ENCODE results near the gene COL8A1.
"Not testable (repeated sequence)": the region's sequence is repeated elsewhere in the genome, so short reads cannot be mapped to it uniquely, and the experiment has no call there.

The COL8A1 gene

GRCh38 chr3:99712291-99712954 lies 74.0 kb downstream of the COL8A1 start:
- DNase-seq, result no peak

GRCh38 chr3:99713440-99713839 lies 75.0 kb downstream of the COL8A1 start:
- DNase-seq, result no peak

DNA sequence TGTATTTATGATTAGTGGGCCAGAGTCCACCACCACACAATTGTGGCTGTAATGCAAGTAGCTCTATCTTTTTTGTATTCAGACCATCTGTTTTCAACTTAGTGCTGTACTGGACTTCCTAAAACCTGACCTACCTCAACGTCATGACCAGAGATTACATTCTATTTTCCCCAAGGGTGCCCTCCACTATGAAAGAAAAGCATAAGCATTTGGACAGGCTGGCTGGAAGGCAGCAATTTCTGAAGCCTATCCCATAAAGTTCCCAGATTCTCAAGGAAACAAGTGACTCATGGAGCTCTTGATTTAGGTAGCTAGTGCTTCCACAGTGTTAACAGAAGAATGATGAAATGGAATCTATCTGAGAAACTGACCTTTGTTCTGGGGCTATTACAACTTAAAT lies 75.8 kb downstream of the COL8A1 start:
- no peak for DNase-seq

GRCh38 chr3:99714575-99714974 lies 76.2 kb downstream of the COL8A1 start:
- no peak for DNase-seq

DNA sequence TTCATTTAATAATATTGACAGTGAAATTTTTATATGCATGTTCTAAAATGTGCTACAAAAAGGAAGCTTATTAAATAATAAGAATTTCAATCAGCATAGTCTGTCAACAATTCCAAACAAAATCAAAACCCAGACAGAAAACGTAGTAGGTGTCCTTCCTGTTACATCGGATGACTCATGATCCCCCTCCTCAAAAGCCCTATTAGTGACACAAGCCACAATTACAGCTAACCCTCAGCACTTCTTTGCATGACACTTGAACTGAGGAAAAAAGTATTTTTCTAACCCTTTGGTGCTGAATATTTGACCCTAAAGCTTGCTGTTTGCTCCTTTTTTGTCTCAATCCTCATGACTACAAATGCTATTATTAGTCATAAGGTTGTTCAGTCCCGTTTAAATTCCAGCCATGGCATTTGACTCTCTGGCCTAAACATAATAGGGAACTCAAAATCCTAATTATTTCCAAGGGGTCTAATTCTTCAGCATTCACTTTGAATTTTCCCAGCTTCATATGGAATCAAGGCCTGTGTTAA lies 78.1 kb downstream of the COL8A1 start:
- no peak for DNase-seq

DNA sequence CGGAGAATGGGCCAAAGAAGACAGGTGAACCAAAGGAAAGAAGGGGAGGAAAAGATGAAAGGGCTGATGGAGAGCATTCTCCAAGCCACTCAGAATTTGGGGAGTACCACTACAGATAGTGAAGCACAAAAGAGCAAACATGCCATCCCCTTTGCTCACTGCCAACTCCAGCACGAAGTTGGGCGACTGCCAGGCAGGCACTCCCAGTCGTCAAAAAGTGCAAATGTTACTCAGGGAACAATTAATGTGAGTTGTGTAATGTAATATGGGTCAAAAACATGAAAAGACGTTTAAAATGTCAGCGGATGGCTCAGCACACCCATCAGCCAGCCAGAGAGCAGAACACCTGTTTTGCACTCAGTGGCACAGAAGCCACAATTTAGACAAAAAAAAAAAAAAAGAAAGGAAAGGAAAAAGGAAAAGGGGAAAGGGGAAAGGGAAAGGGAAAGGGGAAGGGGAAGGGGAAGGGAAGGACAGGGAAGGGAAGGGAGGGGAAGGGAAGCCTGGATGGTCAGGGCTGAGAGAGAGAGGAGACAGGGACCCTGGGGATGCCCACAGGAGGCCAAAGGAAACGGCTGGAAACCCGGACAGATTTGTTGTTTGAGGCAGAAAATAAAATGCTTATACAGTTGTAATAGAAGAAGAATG lies 82.7 kb downstream of the COL8A1 start:
- no peak for DNase-seq

DNA sequence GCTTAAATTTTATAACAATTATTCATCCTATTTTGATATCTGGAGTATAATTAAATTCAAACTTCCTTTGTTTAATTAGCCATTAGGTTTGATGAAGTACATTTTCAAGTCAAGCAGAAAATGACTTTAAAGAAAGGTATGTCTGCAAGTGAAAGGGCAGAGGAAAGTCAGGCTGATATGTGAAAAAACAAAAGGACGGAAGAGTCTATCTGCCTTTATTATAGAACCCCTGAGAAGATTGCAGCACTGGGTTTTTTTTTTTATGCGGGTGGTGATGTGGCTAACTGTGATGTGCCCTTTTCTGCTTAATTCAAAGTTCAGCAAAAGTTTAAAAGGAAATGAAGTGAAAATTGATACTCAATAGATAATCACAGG lies 83.2 kb downstream of the COL8A1 start:
- no peak for DNase-seq

GRCh38 chr3:99724276-99724675 lies 85.9 kb downstream of the COL8A1 start:
- no peak for DNase-seq

DNA sequence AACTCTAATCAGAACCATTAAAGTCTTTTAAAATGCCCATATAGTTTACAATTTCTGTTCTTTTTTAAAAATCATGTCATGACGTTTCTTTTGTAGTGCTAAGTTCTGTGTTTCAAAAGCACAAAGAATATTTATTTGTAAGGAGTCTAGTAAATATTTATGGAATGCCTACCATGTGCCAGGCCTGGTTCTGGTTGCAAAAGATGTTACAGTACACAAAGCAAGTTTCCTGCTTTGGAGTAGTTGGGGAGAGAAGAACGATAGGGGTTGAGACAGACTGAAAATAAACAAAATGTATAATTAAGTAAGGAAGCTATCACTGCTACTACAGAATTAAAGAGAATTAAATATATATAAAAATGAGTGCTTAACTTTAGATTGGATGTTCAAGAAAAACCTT lies 92.5 kb downstream of the COL8A1 start:
- no peak for DNase-seq

DNA sequence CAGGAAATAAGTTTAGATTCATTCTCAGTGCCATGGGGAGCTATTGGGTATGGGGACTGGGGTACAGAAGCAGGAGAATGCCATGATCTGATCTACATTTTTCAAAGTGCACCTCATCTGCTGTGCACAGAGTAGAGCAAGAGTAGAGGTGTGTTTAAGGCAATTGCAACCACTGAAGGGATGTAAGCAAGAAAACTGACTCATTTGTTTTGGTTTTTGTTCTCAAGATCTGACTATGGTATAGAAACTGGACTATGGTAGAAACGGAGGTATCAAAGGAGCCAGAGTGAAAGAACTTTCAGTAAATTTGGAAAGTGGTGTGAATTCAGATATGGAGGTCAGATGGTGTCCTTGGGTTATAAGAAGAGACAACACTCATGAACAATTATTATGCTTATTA lies 93.1 kb downstream of the COL8A1 start:
- no peak for DNase-seq

DNA sequence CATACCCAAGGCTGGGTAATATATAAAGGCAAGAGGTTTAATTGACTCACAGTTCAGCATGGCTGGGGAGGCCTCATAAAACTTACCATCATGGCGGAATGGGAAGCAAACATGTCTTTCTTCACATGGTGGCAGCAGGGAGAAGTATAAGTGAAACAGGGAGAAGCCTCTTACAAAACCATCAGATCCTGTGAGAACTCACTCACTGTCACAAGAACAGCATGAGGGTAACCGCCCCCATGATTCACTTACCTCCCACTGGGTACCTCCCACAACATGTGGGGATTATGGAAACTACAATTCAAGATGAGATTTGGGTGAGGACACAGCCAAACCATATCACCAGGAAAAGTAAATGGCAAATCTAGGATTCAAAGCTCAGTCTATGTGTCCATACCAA lies 102.0 kb downstream of the COL8A1 start:
- DNase-seq, result not testable (repeated sequence)

DNA sequence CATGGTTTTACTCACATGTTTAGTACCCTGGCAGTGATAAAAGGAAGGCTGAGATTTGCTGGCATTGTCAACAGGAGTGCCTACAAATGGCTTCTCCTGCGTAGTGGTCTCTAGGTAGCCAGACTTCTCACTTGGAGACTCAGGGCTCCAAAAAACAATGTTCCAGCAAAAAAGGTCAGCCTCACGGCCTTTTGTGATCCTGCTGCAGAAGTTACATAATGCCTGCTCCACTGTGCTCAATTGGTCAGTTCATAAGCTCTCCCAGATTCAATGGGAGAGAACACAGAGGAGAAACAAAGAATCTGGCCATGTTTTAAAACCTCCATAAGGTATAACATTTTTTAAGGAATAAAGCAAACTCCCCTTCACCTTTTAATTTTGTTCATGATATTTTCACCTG lies 103.2 kb downstream of the COL8A1 start:
- no peak for DNase-seq

DNA sequence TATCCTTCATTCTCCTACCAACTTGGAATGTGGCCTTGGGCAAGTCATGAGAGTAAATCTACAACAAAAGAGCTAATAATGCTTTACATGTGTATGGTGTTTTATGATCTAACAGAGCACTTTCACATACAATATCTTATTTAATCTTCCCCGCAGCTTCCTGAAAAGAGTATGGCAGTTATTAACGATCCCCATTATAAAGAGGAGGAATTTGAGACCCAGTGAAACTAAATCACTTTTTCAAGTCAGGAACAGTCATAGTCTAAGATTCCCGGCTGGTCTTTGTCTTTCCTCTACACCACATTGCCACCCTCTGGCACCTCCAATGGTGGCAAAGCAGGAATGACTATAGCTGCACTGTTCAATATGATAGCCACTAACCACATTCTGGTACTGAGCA lies 109.5 kb downstream of the COL8A1 start:
- DNase-seq, result no peak

- no peak for DNase-seq
Observed at GRCh38 chr3:99751649-99752048, 113.3 kb downstream of the COL8A1 start.

DNA sequence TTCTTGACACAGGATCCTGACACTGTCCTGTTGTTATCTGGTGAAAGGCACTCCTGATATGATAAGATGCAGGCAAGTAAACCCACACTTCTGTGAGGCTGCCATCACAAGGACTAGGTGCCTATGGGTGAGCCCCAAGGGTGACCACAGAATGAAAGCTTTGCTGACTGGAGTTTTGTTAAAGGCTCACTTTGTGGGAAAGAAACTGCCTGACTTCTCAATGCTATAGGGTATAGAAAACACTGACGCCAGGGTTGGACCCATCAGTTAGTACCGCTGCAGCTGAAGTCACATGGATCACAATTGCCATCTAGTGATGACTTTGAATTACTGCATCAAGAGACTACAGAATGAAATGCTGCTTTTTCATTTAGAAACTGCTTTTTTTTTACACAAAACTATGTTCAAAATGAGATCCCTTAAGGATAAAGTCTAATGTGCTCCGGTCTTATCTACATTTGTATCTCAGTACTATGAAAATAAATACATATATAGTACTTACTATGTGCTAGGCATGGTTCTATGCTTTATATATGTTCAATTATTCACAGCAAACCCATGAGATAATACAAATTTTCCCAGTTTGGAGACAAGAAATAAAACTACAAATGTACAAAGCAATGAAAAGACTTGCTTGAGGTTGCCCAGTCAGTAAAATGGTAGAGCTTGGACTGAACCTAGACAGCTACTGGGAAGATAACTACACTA lies 115.0 kb downstream of the COL8A1 start:
- DNase-seq, result no peak

GRCh38 chr3:99755831-99756230 lies 117.4 kb downstream of the COL8A1 start:
- DNase-seq, result no peak

- no peak for DNase-seq
Observed at GRCh38 chr3:99757966-99758365, 119.6 kb downstream of the COL8A1 start.

DNA sequence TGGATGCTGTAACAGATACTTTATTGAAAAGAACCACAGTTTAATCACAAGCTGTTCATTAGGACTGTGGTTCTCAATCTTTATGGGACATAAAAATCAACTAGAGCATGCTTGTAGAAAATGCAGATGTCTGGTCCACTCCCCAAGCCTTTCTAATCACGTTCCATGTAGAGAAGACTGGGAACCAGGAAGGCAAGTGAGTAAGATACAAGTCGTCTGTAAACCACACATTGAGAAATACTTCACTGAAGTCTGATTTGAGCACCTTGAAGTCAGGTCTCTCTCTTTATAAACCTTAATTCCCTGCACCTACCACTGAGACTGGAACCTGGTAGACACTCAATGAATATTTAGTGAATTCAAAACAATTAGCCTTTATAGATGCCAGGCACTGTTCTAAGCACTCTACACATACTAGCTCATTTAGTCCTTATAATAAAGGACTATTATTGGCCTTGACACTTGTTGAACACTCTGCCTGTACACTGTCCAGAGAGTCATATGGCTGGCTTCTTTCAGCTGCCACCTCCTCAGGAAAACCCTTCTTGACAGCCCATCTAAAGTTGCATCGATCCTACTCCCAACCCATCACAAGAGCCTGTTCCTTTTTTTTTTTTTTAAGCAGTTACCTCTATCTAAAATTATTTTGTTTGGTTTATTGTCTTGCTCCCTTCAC lies 120.2 kb downstream of the COL8A1 start:
- DNase-seq, result no peak

- DNase-seq, result no peak
Observed at GRCh38 chr3:99760031-99760430, 121.6 kb downstream of the COL8A1 start.

DNA sequence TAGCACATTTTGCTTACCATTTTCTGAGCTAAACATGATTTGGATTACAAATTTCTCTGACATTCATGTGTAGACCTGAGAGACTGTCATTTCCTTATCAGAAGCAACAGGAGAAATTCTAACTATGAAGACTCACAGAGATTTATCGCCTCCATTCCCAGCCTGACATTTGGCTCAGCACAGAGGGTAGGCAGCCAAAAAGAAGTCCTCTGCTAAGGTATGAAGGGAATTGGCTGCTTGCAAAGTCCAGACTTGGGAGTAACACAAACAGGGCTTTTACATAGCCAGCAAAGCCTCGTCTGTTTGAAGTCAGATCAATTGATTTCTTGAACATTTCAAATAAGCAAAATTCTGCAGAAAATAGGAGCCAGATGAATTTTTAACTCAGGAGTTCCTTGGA lies 122.2 kb downstream of the COL8A1 start:
- no peak for DNase-seq

DNA sequence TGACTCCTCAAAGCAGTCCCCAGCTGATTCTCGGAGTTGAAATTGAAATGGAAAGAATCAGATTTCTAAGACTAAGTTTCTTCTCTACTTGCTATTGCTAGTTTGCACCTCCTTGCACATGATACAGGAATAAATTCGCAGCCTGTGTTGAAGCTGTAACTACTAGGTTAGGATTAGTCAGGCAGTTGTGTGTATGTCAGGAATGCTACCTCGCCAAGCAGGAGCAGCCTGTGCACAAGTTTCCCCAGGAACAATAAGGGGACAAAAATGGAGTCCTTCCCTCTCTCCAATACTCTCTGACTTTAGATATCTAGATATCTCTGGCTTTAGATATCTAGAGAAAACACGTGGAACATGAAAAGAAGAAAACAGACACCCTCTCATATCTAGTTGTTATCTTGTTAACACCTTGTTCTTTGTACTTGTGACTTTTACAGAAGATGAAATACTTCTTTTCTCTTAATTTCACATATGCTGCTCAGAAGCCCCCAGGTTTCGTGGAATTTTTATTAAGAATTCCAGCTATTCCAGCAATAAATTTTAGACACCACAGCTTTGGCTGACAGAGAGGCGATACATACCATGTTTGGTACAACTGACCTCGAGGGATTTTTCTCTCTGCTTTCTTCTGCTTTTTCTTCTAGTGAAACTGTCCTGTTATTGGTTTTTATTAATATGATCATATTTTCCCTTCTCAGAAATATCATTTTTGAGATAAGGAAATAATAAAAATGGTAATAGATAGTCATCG lies 123.2 kb downstream of the COL8A1 start:
- DNase-seq, result no peak

DNA sequence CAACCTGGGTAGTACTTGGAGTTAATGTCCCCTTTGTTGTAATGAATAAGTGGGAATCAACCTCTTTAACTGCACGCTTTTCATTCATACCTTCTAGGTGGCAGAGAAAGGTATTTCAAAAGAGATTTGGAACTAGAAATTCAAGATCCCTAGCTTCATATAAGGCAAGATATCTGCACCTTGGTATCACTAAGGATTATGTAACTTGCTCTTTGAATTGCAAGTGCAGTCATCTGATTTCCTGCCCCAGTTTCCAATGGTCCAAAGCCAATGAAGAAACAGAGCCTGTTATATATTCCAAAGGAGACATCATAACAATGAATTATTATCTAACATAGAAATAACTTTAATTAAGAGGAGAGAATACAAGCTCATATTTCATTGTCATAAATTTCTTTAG lies 124.5 kb downstream of the COL8A1 start:
- DNase-seq, result no peak

- DNase-seq, result no peak
Observed at GRCh38 chr3:99764377-99764776, 126.0 kb downstream of the COL8A1 start.
